OCI-LY7 (cell line): ENCODE results near the gene HSPB2. TPM values are rescaled to one million over a fixed set of nuclear protein-coding genes. Genes with fewer than 3 reads are reported as not detected.
"Not testable (repeated sequence)": the region's sequence is repeated elsewhere in the genome, so short reads cannot be mapped to it uniquely, and the experiment has no call there.

Source experiments
- BruUV-seq: library from RNA; stranded (reverse); fragments of 400-500 nt; replicated peaks from 2 replicates; lab custom pipeline; 2021; lab: Mats Ljungman, UMichigan
- CTCF ChIA-PET: fragments of 300-600 bp; sonication (Branson Sonifier 250); formaldehyde crosslinking; loops from one replicate; lab custom pipeline; 2022; ENCODE audit warnings: antibody characterized with exemption; ENCODE audit not compliant: unreplicated experiment; lab: Charles Lee
- POLR2A ChIA-PET: fragments of 300-600 bp; sonication (Branson Sonifier 250); formaldehyde crosslinking; loops from one replicate; lab custom pipeline; 2022; ENCODE audit warnings: antibody characterized with exemption; lab: Charles Lee
- DNase-seq: peaks from one replicate; pipeline ENCODE4 v3.0.0-alpha.2; 2015; ENCODE audit warnings: low spot score
- H2AFZ ChIP-seq: fragments of 200-600 bp; sonication (generic), shearing (Covaris generic); 2 replicates; pipeline ENCODE4 v1.6.1; 2014; ENCODE audit warnings: mild to moderate bottlenecking, antibody characterized with exemption, low read length, moderate library complexity
- H3K27ac ChIP-seq: fragments of 200-600 bp; sonication (generic); 2 replicates; pipeline ENCODE4 v1.5.1; 2014; ENCODE audit warnings: mixed run types, low read depth, mild to moderate bottlenecking, moderate library complexity, low read length, inconsistent platforms; ENCODE audit not compliant: poor library complexity, severe bottlenecking
- H3K36me3 ChIP-seq: fragments of 200-600 bp; sonication (generic); 2 replicates; pipeline ENCODE4 v1.6.1; 2014; ENCODE audit warnings: mild to moderate bottlenecking, antibody characterized with exemption, low read length, moderate library complexity, mixed read lengths; ENCODE audit not compliant: insufficient read depth
- H3K4me1 ChIP-seq: fragments of 200-600 bp; sonication (generic); 2 replicates; pipeline ENCODE4 v1.5.1; 2014; ENCODE audit warnings: mild to moderate bottlenecking, low read length; ENCODE audit not compliant: insufficient read depth, poor library complexity, severe bottlenecking
- H3K4me2 ChIP-seq: fragments of 200-600 bp; sonication (generic); 2 replicates; pipeline ENCODE4 v1.6.1; 2014; ENCODE audit warnings: mild to moderate bottlenecking, low read length
- H3K4me3 ChIP-seq: fragments of 200-600 bp; sonication (generic); 2 replicates; pipeline ENCODE4 v1.5.1; 2014; ENCODE audit warnings: mild to moderate bottlenecking, low read depth, low read length; ENCODE audit not compliant: poor library complexity, severe bottlenecking
- H3K79me2 ChIP-seq: fragments of 200-600 bp; sonication (generic); 2 replicates; pipeline ENCODE4 v1.6.1; 2016; ENCODE audit warnings: low read depth, mild to moderate bottlenecking, low read length, moderate library complexity, mixed read lengths; ENCODE audit not compliant: insufficient read depth
- H3K9me2 ChIP-seq: fragments of 200-600 bp; sonication (generic); 2 replicates; pipeline ENCODE4 v1.6.1; 2016; ENCODE audit warnings: mild to moderate bottlenecking, low read length, mixed read lengths; ENCODE audit not compliant: insufficient read depth
- H3K9me3 ChIP-seq: fragments of 200-600 bp; sonication (generic); 2 replicates; pipeline ENCODE4 v1.6.1; 2014; ENCODE audit warnings: mild to moderate bottlenecking, mixed run types, low read length, mixed read lengths
- H4K20me1 ChIP-seq: fragments of 200-600 bp; sonication (generic); 2 replicates; pipeline ENCODE4 v1.6.1; 2014; ENCODE audit warnings: mild to moderate bottlenecking, antibody characterized with exemption, low read length, moderate library complexity, mixed read lengths; ENCODE audit not compliant: insufficient read depth
- EZH2phosphoT487 ChIP-seq: fragments of 200-600 bp; sonication (generic); IDR thresholded peaks from 2 replicates; pipeline ENCODE4 v1.6.1; 2018; ENCODE audit warnings: low read depth, borderline replicate concordance, mild to moderate bottlenecking, mixed run types, antibody characterized with exemption, low read length, moderate library complexity, mixed read lengths
- intact Hi-C: fragments of 100-400 bp; cut with micrococcal nuclease; formaldehyde crosslinking; loops from one replicate; pipeline ENCODE4 v1.10.0; 2022; ENCODE audit not compliant: unreplicated experiment
- total RNA-seq, 2 experiments: library from RNA; depleted of rRNA in 1 of 2; stranded (reverse); fragments of >200 nt in 1 of 2; shearing (Covaris generic) in 1 of 2; gene quantifications; 2 replicates each; pipeline ENCODE4 v1.2.3, GENCODE V29; 2014 to 2022
- TF ChIP-seq, protein P1 (sequence below): fragments of 200-600 bp; sonication (generic); conservative IDR thresholded peaks from 2 replicates; pipeline ENCODE4 v1.5.1; 2014; ENCODE audit warnings: mild to moderate bottlenecking, antibody characterized with exemption, low read length, moderate library complexity, mixed read lengths

HSPB2 gene
- total RNA-seq, 2 experiments from 2014 or later = not detected

DNA sequence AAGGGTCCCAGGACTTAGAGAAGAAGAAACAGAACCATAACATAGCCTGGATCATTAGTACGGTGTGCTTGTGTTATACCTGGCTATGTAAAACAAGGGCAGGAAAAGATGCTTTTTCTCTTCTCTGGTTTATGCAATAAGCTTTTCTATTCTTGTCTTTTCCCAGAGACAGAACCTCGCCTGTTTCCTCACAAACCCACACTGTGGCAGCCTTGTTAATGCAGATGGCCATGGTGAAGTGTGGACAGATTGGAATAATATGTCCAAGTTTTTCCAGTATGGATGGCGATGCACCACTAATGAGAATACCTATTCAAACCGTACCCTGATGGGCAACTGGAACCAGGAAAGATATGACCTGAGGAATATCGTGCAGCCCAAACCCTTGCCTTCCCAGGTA, 30.3 kb upstream of the HSPB2 start:
- ChIA-PET POLR2A (interaction anchor here (1.0 to 4.2 kb wide), 7 partner anchors 10 to 100 kb away, joined by 3 to 27 read pairs (median 5); partner anchors contain the start of gene ALG9), CTCF (no interaction called here)

DNA sequence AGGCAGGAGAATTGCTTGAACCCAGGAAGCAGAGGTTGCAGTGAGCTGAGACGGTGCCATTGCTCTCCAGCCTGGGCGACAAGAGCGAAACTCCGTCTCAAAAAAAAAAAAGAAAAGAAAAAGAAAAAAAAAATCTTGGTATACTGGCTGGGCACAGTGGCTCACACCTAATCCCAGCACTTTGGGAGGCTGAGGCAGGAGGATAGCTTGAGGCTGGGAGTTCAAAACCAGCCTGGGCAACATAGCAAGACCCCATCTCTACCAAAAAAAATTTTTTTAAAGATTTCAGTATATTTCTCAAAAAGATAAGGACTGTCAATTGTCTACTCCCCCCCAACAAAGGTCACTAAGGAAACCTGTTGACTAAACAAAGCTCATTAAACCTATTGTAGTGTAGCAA, 27.5 kb upstream of the HSPB2 start:
- H3K9me3 ChIP-seq, H3K4me1 ChIP-seq, H3K36me3 ChIP-seq, CTCF ChIA-PET, H3K4me3 ChIP-seq, H4K20me1 ChIP-seq, DNase-seq, H3K4me2 ChIP-seq, H3K79me2 ChIP-seq, H2AFZ ChIP-seq, H3K9me2 ChIP-seq, BruUV-seq, H3K27ac ChIP-seq, intact Hi-C loops: not testable (repeated sequence)
- POLR2A ChIA-PET = interaction anchor here (1.0 to 1.3 kb wide), 2 partner anchors 23 to 26 kb away, joined by 3 read pairs; no protein-coding TSS in a partner anchor

More for the DNA sequence above, 30.3 kb upstream of the HSPB2 start:
- no peaks in the 10 kb centered on the region for H4K20me1 ChIP-seq
- no peak overlapping the region for H3K4me3 ChIP-seq
- H3K79me2 ChIP-seq = peaks cover 3% of the 10 kb centered on the region; the same call in 1 of the 2 replicates
- peaks cover 12% of the 10 kb centered on the region for H3K4me1 ChIP-seq
- no peaks in the 10 kb centered on the region for H3K36me3 ChIP-seq
- H3K9me3 ChIP-seq = no peaks in the 10 kb centered on the region
- no peak overlapping the region for H3K4me2 ChIP-seq
- H2AFZ ChIP-seq = no peak overlapping the region
- intact Hi-C loops = no loop called here
- TF ChIP-seq, protein P1, sequence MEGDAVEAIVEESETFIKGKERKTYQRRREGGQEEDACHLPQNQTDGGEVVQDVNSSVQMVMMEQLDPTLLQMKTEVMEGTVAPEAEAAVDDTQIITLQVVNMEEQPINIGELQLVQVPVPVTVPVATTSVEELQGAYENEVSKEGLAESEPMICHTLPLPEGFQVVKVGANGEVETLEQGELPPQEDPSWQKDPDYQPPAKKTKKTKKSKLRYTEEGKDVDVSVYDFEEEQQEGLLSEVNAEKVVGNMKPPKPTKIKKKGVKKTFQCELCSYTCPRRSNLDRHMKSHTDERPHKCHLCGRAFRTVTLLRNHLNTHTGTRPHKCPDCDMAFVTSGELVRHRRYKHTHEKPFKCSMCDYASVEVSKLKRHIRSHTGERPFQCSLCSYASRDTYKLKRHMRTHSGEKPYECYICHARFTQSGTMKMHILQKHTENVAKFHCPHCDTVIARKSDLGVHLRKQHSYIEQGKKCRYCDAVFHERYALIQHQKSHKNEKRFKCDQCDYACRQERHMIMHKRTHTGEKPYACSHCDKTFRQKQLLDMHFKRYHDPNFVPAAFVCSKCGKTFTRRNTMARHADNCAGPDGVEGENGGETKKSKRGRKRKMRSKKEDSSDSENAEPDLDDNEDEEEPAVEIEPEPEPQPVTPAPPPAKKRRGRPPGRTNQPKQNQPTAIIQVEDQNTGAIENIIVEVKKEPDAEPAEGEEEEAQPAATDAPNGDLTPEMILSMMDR = no peak
- TF ChIP-seq EZH2phosphoT487 = no peak
- H3K9me2 ChIP-seq = no peaks in the 10 kb centered on the region
- BruUV-seq = no TSS peak
- no peak for DNase-seq
- H3K27ac ChIP-seq = no peak overlapping the region

DNA sequence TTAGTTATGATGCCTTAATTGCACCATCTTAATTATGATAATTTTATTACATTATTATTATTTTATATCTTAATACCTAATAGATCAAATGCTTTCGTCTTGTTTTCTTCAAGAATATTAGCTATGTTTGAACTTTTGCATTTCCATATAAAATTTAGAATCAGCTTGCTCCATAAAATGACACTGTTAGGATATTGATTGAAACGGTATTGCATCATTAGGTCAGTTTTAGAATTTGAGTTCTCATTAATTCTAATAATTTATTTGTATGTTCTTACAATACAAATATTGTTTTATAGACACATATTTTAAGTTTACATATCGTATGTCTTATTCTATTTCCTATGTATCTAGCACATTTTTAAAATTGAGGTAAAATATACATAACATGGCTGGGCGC, 26.5 kb upstream of the HSPB2 start:
- Histone ChIP-seq H3K27ac (no peak overlapping the region), H3K4me3 (no peak overlapping the region), H3K4me2 (no peak overlapping the region), H4K20me1 (no peaks in the 10 kb centered on the region), H3K79me2 (no peaks in the 10 kb centered on the region), H3K9me3 (no peaks in the 10 kb centered on the region), H2AFZ (no peak overlapping the region), H3K9me2 (no peaks in the 10 kb centered on the region), H3K4me1 (no peaks in the 10 kb centered on the region), H3K36me3 (no peaks in the 10 kb centered on the region)
- no peak for DNase-seq
- BruUV-seq = no TSS peak
- intact Hi-C loops = no loop called here
- ChIA-PET POLR2A (interaction anchor here (0.6 to 1.3 kb wide), 2 partner anchors 22 to 216 kb away, joined by 3 read pairs; no protein-coding TSS in a partner anchor), CTCF (no interaction called here)
- TF ChIP-seq, protein P1 = no peak
- TF ChIP-seq EZH2phosphoT487 = no peak
